Measurements from ENCODE around the gene YPEL2. TPM values are rescaled to one million over a fixed set of nuclear protein-coding genes. Genes with fewer than 3 reads are reported as not detected.

YPEL2 gene
- total and polyA plus RNA-seq, 3 experiments from 2014 or later = 6.7 to 21.0 (median 7.6) TPM

DNA sequence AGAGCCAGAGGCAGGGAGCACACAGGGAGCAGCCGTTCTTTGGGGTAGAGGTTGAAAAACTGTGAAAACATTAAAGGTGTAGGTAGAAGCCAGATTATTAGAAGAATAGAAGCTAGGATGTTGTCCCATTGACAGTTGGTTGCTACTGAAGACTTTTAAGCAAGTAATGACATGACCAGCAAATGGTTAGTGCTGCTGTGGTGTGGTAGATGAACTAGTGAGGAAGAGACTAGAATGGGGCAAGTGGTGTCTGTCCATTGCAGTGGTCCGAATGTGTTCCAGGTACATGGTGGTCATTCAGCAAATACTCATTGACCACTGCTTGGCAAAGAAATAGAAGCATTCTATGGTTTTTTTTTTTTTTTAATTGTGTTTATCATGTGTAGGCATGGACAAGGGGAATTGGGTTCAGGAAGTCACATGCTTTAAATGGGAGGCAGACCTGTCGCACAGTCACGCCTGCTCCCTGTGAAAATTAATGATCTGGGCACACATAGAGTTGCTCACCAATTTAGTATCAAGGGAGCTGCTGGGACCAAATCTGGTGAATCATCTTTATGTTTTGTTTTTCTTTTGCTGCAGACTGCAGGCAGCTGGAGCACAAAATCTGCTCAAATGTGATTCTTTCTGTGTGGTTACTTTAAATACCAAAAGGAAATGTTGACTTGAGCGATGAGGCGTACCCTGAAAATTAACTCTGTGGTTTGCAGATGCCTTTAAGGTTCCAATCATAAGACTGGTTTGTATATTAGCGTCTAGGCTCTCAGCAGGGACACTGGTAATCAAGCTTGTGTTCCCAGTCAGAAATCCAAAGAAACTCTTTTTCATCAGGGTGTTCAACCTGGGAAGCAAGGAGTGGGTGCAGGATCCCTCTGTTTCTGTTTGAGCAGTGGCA lies 30.7 kb downstream of the YPEL2 start:
- no peaks in the 10 kb centered on the region for H3K27me3 Mint-ChIP-seq
- H3K4me1 Mint-ChIP-seq = peaks cover 72 to 91% (median 87%) of the 10 kb centered on the region in 3 donors
- ChIA-PET POLR2A (interaction anchor here (0.6 to 3.4 kb wide), 6 partner anchors 9 to 80 kb away, joined by 3 to 14 read pairs (median 6); partner anchors contain the start of gene YPEL2), CTCF (interaction anchor here (0.8 to 2.5 kb wide), 3 partner anchors 32 to 51 kb away, joined by 3 to 9 read pairs (median 4); no protein-coding TSS in a partner anchor)
- Histone ChIP-seq H3K4me3 (ENCODE audit: low read length) (peak overlapping the region; percentile 37), H3K9me3 (ENCODE audit: low read length) (no peaks in the 10 kb centered on the region), H3K27me3 (ENCODE audit: insufficient read depth, low read length, poor library complexity, severe bottlenecking) (no peaks in the 10 kb centered on the region), H3K36me3 (ENCODE audit: insufficient read depth, low read length) (no peaks in the 10 kb centered on the region), H3K4me1 (ENCODE audit: insufficient read depth, low read length) (peaks cover 78% of the 10 kb centered on the region), H3K27ac (ENCODE audit: low read depth, low read length) (no peak overlapping the region)
- H3K9me3 Mint-ChIP-seq = no peaks in the 10 kb centered on the region
- peak in 3 of 5 donors; percentile 30 to 72 (median 48) for DNase-seq
- H3K36me3 Mint-ChIP-seq = peaks cover 6 to 7% (median 6%) of the 10 kb centered on the region in 3 donors
- peak overlapping the region; percentile 21 to 91 (median 66) for H3K27ac Mint-ChIP-seq
- peak overlapping the region; percentile 32 to 80 (median 71) for H3K4me3 Mint-ChIP-seq

DNA sequence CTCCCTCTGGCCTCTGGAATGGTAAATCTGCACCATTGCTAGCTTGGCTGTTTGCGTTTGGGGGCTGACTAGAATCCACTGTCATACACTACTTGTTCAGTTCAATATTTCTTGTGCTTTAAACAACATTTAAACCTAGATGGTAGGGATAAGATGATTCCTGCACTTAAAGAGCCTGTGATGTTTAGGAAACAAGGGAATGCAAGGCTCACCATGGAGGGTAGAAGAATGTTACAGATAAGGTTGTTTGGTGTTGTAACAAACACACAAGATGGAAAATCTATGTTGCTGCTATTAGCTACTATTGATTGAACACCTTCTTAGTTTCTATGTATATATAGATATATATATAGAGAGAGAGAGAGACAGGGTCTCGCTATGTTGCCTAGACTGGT lies 31.4 kb downstream of the YPEL2 start:
- H3K36me3 Mint-ChIP-seq = peaks cover 2 to 7% (median 6%) of the 10 kb centered on the region in 3 donors
- H3K27me3 ChIP-seq (ENCODE audit: insufficient read depth, low read length, poor library complexity, severe bottlenecking) = no peaks in the 10 kb centered on the region
- no peaks in the 10 kb centered on the region for H3K9me3 ChIP-seq (ENCODE audit: low read length)
- peak overlapping the region; percentile 32 to 80 (median 71) for H3K4me3 Mint-ChIP-seq
- no peaks in the 10 kb centered on the region for H3K9me3 Mint-ChIP-seq
- H3K27ac ChIP-seq (ENCODE audit: low read depth, low read length) = no peak overlapping the region
- ChIA-PET CTCF (interaction anchor here (0.8 to 2.5 kb wide), 2 partner anchors 33 to 52 kb away, joined by 3 to 9 read pairs; no protein-coding TSS in a partner anchor), POLR2A (interaction anchor here (0.6 to 3.4 kb wide), 5 partner anchors 14 to 80 kb away, joined by 3 to 14 read pairs (median 6); partner anchors contain the start of gene YPEL2)
- H3K27ac Mint-ChIP-seq = peak overlapping the region; percentile 21 to 91 (median 66)
- peak overlapping the region; percentile 37 for H3K4me3 ChIP-seq (ENCODE audit: low read length)
- peaks cover 82% of the 10 kb centered on the region for H3K4me1 ChIP-seq (ENCODE audit: insufficient read depth, low read length)
- no peak for DNase-seq
- no peaks in the 10 kb centered on the region for H3K27me3 Mint-ChIP-seq
- no peaks in the 10 kb centered on the region for H3K36me3 ChIP-seq (ENCODE audit: insufficient read depth, low read length)
- H3K4me1 Mint-ChIP-seq = peaks cover 75 to 91% (median 88%) of the 10 kb centered on the region in 3 donors

DNA sequence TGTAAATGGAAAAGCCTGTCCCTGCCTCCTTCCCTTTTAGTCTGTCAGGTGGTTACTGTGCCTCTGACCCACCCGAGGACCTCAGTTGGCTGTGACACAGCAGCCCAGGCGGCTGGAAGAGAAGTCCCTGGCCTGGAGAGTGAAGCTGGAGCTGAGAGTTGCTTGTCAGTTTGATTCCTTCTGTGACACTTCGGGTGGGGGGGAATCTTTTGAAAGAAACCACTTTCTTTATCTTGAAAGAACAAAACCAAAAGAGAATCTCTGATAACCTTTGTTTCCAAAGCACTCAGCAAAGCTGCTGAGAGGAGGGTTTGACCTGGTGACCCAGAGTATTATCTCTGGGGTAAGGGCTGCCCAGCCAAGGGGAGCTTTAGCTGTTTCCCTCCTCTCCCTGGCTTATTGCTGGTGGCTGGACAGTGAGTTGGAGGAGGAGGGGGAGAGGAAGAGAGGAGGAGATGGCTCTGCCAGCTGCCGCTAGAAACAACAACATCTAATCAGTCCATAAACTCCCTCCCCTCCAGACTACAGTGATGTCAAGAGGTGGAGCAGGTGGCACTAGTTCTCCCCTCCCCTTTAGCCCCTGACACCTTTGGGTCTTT lies 34.0 kb downstream of the YPEL2 start:
- H3K4me3 ChIP-seq (ENCODE audit: low read length) = peak overlapping the region; percentile 26
- Mint-ChIP-seq H3K4me1 (peaks cover 69 to 91% (median 79%) of the 10 kb centered on the region in 3 donors), H3K36me3 (peaks cover 0 to 5% (median 5%) of the 10 kb centered on the region in 3 donors), H3K27me3 (no peaks in the 10 kb centered on the region), H3K4me3 (peak overlapping the region in 6 of 7 donors; percentile 28 to 71 (median 56)), H3K27ac (peak overlapping the region; percentile 21 to 90 (median 82)), H3K9me3 (no peaks in the 10 kb centered on the region)
- peaks cover 79% of the 10 kb centered on the region for H3K4me1 ChIP-seq (ENCODE audit: insufficient read depth, low read length)
- CTCF ChIA-PET = interaction anchor here (0.5 to 2.1 kb wide), 8 partner anchors 33 to 708 kb away, joined by 3 to 5 read pairs (median 3); partner anchors contain the start of gene YPEL2
- no peaks in the 10 kb centered on the region for H3K9me3 ChIP-seq (ENCODE audit: low read length)
- DNase-seq = peak in 2 of 5 donors; percentile 21 to 76
- no peak overlapping the region for H3K27ac ChIP-seq (ENCODE audit: low read depth, low read length)
- no peaks in the 10 kb centered on the region for H3K36me3 ChIP-seq (ENCODE audit: insufficient read depth, low read length)
- no peaks in the 10 kb centered on the region for H3K27me3 ChIP-seq (ENCODE audit: insufficient read depth, low read length, poor library complexity, severe bottlenecking)
- POLR2A ChIA-PET = interaction anchor here (0.5 to 1.0 kb wide), 2 partner anchors 36 to 554 kb away, joined by 3 to 5 read pairs; no protein-coding TSS in a partner anchor

DNA sequence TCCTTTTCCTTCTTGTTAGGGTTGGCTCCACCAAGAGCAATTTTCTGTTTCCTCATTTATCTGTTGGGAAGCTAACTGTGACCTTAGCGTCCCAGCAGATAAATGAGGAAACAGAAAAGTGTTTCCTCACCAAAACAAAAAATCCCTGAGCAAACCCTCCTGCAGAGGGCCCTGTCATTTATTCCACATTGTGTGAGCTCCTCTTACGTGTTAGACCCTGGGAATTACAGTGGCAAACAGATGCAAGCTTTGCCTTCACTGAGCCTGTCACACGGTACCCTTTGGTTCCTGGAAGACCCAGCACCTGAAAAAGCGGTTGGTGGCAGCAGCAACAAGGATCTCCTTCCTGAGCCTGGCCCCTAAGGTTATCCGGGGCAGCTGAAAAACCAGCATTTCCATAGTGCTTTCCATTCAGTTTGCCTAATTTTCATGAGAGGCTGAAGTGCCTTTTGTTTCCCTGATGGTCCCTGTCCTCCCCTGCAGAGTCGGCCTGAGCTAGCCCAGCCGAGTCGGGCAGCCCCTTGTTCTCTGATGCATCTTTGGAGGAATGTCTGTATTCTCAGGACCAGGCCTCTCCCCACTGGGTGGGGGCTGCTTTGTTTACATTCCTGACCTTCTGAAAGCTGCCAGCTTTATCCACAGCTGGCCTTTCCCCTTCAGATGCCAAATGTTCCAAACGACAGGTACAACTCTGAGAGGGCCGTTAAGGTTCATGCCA lies 34.7 kb downstream of the YPEL2 start:
- H3K27ac ChIP-seq (ENCODE audit: low read depth, low read length) = no peak overlapping the region

DNA sequence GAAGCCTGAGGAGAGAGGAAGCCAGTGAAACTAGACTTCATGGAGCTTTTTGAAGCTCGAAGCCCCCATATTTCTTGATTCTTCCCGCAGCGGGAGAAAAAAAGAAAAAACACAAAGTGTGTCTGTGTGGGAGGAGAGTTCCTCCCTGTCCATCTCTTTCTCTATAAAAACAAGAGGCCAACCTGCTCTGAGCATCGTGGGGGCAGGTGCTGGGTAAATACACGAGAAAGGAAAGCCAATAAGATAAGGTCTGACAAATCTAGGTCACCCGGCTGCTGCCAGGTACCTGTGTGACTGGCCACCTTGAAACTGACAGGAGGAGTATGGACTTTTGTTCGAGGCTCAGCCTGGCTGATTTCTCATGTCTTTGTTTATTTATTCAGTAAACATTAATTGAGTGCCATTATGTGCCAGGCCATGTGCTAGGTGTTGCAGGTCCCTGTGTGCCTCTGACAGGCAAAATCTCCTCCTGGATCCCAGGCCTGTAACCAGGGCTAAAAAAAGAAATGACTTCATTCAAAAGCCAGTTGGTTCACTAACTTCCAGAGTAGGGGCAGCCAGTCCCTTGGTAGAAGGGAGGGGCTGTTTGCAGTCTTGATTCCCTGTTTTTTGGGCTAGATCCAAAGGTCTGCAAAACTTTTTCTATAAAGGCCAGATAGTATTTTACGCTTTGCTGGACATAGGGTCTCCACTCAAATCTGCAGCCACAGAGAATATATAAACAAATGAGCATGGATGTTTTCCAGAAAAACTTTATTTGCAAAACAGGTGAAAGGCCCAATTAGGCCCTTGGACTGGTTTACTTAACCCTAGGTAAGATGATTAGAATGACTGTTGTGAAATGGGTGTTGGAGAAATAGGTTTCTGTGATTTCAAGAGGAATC lies 35.6 kb downstream of the YPEL2 start:
- Histone ChIP-seq H3K36me3 (ENCODE audit: insufficient read depth, low read length) (no peaks in the 10 kb centered on the region), H3K4me3 (ENCODE audit: low read length) (no peak overlapping the region)

More for the DNA sequence above, 34.7 kb downstream of the YPEL2 start:
- no peaks in the 10 kb centered on the region for H3K27me3 Mint-ChIP-seq
- H3K4me3 ChIP-seq (ENCODE audit: low read length) = no peak overlapping the region
- H3K9me3 Mint-ChIP-seq = no peaks in the 10 kb centered on the region
- DNase-seq = no peak
- peaks cover 69 to 91% (median 79%) of the 10 kb centered on the region in 3 donors for H3K4me1 Mint-ChIP-seq
- H3K36me3 Mint-ChIP-seq = peaks cover 0 to 5% (median 5%) of the 10 kb centered on the region in 3 donors
- no peaks in the 10 kb centered on the region for H3K27me3 ChIP-seq (ENCODE audit: insufficient read depth, low read length, poor library complexity, severe bottlenecking)
- H3K4me3 Mint-ChIP-seq = no peak overlapping the region
- peak overlapping the region in 6 of 8 donors; percentile 46 to 90 (median 81) for H3K27ac Mint-ChIP-seq
- H3K36me3 ChIP-seq (ENCODE audit: insufficient read depth, low read length) = no peaks in the 10 kb centered on the region
- POLR2A ChIA-PET = interaction anchor here (0.5 to 1.0 kb wide), 3 partner anchors 36 to 554 kb away, joined by 3 to 5 read pairs (median 4); no protein-coding TSS in a partner anchor
- H3K9me3 ChIP-seq (ENCODE audit: low read length) = no peaks in the 10 kb centered on the region
- CTCF ChIA-PET = interaction anchor here (0.5 to 2.1 kb wide), 8 partner anchors 33 to 709 kb away, joined by 3 to 5 read pairs (median 3); partner anchors contain the start of gene YPEL2
- peaks cover 79% of the 10 kb centered on the region for H3K4me1 ChIP-seq (ENCODE audit: insufficient read depth, low read length)

DNA sequence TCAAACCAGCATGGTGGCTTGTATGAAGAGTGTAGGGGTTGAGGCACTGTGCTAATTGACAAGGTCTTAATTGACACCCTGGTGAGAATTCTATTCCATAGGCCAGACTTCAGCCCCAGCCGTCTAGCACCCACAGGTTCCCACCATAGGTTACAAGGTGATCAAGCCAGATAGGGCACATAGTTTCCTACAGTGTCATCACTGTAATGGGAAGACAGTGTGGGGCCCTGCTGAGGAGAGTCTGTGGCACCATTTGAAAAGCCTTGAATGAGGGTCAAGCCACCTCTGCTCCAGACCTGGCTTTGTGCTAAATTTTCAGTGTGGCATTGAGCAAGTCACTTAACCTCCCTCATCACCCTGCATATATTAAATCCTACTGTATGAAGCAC lies 36.2 kb downstream of the YPEL2 start:
- H3K27ac Mint-ChIP-seq = peak overlapping the region in 5 of 8 donors; percentile 76 to 90 (median 82)
- H3K4me1 Mint-ChIP-seq = peaks cover 69 to 91% (median 79%) of the 10 kb centered on the region in 3 donors
- no peak overlapping the region for H3K27ac ChIP-seq (ENCODE audit: low read depth, low read length)
- POLR2A ChIA-PET = no interaction called here
- DNase-seq = no peak
- H3K4me3 ChIP-seq (ENCODE audit: low read length) = no peak overlapping the region
- H3K9me3 Mint-ChIP-seq = no peaks in the 10 kb centered on the region
- H3K9me3 ChIP-seq (ENCODE audit: low read length) = no peaks in the 10 kb centered on the region
- H3K4me3 Mint-ChIP-seq = no peak overlapping the region
- H3K36me3 Mint-ChIP-seq = peaks cover 0 to 5% (median 5%) of the 10 kb centered on the region in 3 donors
- peaks cover 79% of the 10 kb centered on the region for H3K4me1 ChIP-seq (ENCODE audit: insufficient read depth, low read length)
- H3K27me3 Mint-ChIP-seq = no peaks in the 10 kb centered on the region
- CTCF ChIA-PET = no interaction called here
- H3K27me3 ChIP-seq (ENCODE audit: insufficient read depth, low read length, poor library complexity, severe bottlenecking) = no peaks in the 10 kb centered on the region
- H3K36me3 ChIP-seq (ENCODE audit: insufficient read depth, low read length) = no peaks in the 10 kb centered on the region

More for the DNA sequence above, 35.6 kb downstream of the YPEL2 start:
- Mint-ChIP-seq H3K27ac (peak overlapping the region in 7 of 8 donors; percentile 36 to 90 (median 81)), H3K4me3 (peak overlapping the region in 2 of 7 donors; percentile 1 to 39), H3K36me3 (peaks cover 0 to 5% (median 5%) of the 10 kb centered on the region in 3 donors), H3K4me1 (peaks cover 69 to 91% (median 79%) of the 10 kb centered on the region in 3 donors), H3K27me3 (no peaks in the 10 kb centered on the region), H3K9me3 (no peaks in the 10 kb centered on the region)
- ChIA-PET CTCF (interaction anchor here (0.9 to 1.8 kb wide), 3 partner anchors 34 to 75 kb away, joined by 3 to 4 read pairs (median 3); no protein-coding TSS in a partner anchor), POLR2A (no interaction called here)
- Histone ChIP-seq H3K9me3 (ENCODE audit: low read length) (no peaks in the 10 kb centered on the region), H3K27me3 (ENCODE audit: insufficient read depth, low read length, poor library complexity, severe bottlenecking) (no peaks in the 10 kb centered on the region), H3K4me1 (ENCODE audit: insufficient read depth, low read length) (peaks cover 79% of the 10 kb centered on the region), H3K27ac (ENCODE audit: low read depth, low read length) (no peak overlapping the region)
- DNase-seq = no peak

Measured in CD8-positive, alpha-beta memory T cell (primary cell).